H9 (cell line): ENCODE data around the gene GPC6. TPM values are rescaled to one million over a fixed set of nuclear protein-coding genes. Genes with fewer than 3 reads are reported as not detected.

Source experiments
- DNase-seq: peaks from one replicate; pipeline ENCODE4 v3.0.0-alpha.2; 2017
- H2AFZ ChIP-seq: one replicate; pipeline ENCODE4 v1.6.1; 2013; ENCODE audit warnings: mild to moderate bottlenecking, low read length, control low read depth, moderate library complexity
- H2AK5ac ChIP-seq: 2 replicates; pipeline ENCODE4 v1.6.1; 2013; ENCODE audit warnings: low read length, control low read depth, mixed read lengths; ENCODE audit not compliant: insufficient read length
- H2BK120ac ChIP-seq: one replicate; pipeline ENCODE4 v1.6.1; 2013; ENCODE audit warnings: low read depth, mild to moderate bottlenecking, low read length, control low read depth, inconsistent platforms; ENCODE audit not compliant: poor library complexity, severe bottlenecking
- H2BK12ac ChIP-seq: 2 replicates; pipeline ENCODE4 v1.6.1; 2013; ENCODE audit warnings: low read length, control low read depth, mixed read lengths, low read depth; ENCODE audit not compliant: insufficient read length
- H2BK15ac ChIP-seq: 2 replicates; pipeline ENCODE4 v1.6.1; 2013; ENCODE audit warnings: low read depth, low read length, control low read depth
- H2BK20ac ChIP-seq: one replicate; pipeline ENCODE4 v1.6.1; 2013; ENCODE audit warnings: low read depth, mild to moderate bottlenecking, low read length, control low read depth, inconsistent platforms; ENCODE audit not compliant: poor library complexity, severe bottlenecking
- H2BK5ac ChIP-seq: 2 replicates; pipeline ENCODE4 v1.6.1; 2013; ENCODE audit warnings: low read length, control low read depth, mixed read lengths; ENCODE audit not compliant: insufficient read length
- H3K14ac ChIP-seq: 2 replicates; pipeline ENCODE4 v1.6.1; 2013; ENCODE audit warnings: low read length, control low read depth; ENCODE audit not compliant: insufficient read depth
- H3K18ac ChIP-seq: 2 replicates; pipeline ENCODE4 v1.6.1; 2013; ENCODE audit warnings: low read depth, mild to moderate bottlenecking, mixed read lengths, low read length, control low read depth; ENCODE audit not compliant: insufficient read length
- H3K23ac ChIP-seq: 2 replicates; pipeline ENCODE4 v1.6.1; 2013; ENCODE audit warnings: low read length, control low read depth, mixed read lengths, low read depth; ENCODE audit not compliant: insufficient read length
- H3K23me2 ChIP-seq: 2 replicates; pipeline ENCODE4 v1.6.1; 2013; ENCODE audit warnings: low read depth, mild to moderate bottlenecking, mixed read lengths, low read length, control low read depth; ENCODE audit not compliant: insufficient read length, poor library complexity, severe bottlenecking
- H3K27ac ChIP-seq: 2 replicates; pipeline ENCODE4 v1.5.1; 2013; ENCODE audit warnings: low read length, control low read depth, mixed read lengths, low read depth; ENCODE audit not compliant: insufficient read length
- H3K27me3 ChIP-seq: 2 replicates; pipeline ENCODE4 v1.6.1; 2013; ENCODE audit warnings: low read length, control low read depth, inconsistent platforms; ENCODE audit not compliant: insufficient read depth
- H3K4ac ChIP-seq: 2 replicates; pipeline ENCODE4 v1.6.1; 2013; ENCODE audit warnings: low read depth, mild to moderate bottlenecking, control low read depth, inconsistent platforms, low read length, moderate library complexity
- H3K4me1 ChIP-seq: 2 replicates; pipeline ENCODE4 v1.6.1; 2013; ENCODE audit warnings: low read length, control low read depth, inconsistent platforms; ENCODE audit not compliant: insufficient read depth
- H3K4me2 ChIP-seq: 2 replicates; pipeline ENCODE4 v1.6.1; 2013; ENCODE audit warnings: low read length, control low read depth, mixed read lengths; ENCODE audit not compliant: insufficient read length, insufficient read depth
- H3K56ac ChIP-seq: 2 replicates; pipeline ENCODE4 v1.6.1; 2013; ENCODE audit warnings: low read depth, mild to moderate bottlenecking, mixed read lengths, low read length, control low read depth; ENCODE audit not compliant: insufficient read length
- H3K79me1 ChIP-seq: 2 replicates; pipeline ENCODE4 v1.6.1; 2013; ENCODE audit warnings: low read depth, mild to moderate bottlenecking, moderate library complexity, low read length, control low read depth, inconsistent platforms; ENCODE audit not compliant: insufficient read depth, poor library complexity, severe bottlenecking
- H3K79me2 ChIP-seq: 2 replicates; pipeline ENCODE4 v1.6.1; 2013; ENCODE audit warnings: low read length, control low read depth, inconsistent platforms; ENCODE audit not compliant: insufficient read depth
- H3K9ac ChIP-seq: 2 replicates; pipeline ENCODE4 v1.6.1; 2013; ENCODE audit warnings: low read length, control low read depth, mixed read lengths; ENCODE audit not compliant: insufficient read length; ENCODE audit errors: extremely low read depth
- H3K9me3 ChIP-seq: one replicate; pipeline ENCODE4 v1.6.1; 2013; ENCODE audit warnings: low read depth, low read length, inconsistent platforms; ENCODE audit not compliant: control insufficient read depth
- H3T11ph ChIP-seq: one replicate; pipeline ENCODE4 v1.6.1; 2013; ENCODE audit warnings: mild to moderate bottlenecking, low read length, control low read depth, inconsistent platforms
- H4K20me1 ChIP-seq: one replicate; pipeline ENCODE4 v1.6.1; 2013; ENCODE audit not compliant: control insufficient read depth, insufficient read length, insufficient read depth
- H4K5ac ChIP-seq: 2 replicates; pipeline ENCODE4 v1.6.1; 2013; ENCODE audit warnings: low read depth, mild to moderate bottlenecking, mixed read lengths, low read length, control low read depth; ENCODE audit not compliant: insufficient read length
- H4K8ac ChIP-seq: replicated peaks from 2 replicates; pipeline ENCODE4 v1.6.1; 2013; ENCODE audit warnings: low read length, control low read depth, mixed read lengths, low read depth; ENCODE audit not compliant: insufficient read length
- H4K91ac ChIP-seq: 2 replicates; pipeline ENCODE4 v1.6.1; 2013; ENCODE audit warnings: low read depth, mild to moderate bottlenecking, moderate library complexity, mixed read lengths, low read length, control low read depth; ENCODE audit not compliant: insufficient read length
- H3K27ac Mint-ChIP-seq, 3 experiments: 2 replicates in 2 of 3; 3 replicates in 1 of 3; pipeline ENCODE4 v1.8.0; 2020 to 2021; ENCODE audit warnings: mixed read lengths in 3 of 3, mild to moderate bottlenecking in 1 of 3, moderate library complexity in 1 of 3
- H3K27me3 Mint-ChIP-seq: 2 replicates; pipeline ENCODE4 v1.8.0; 2021; ENCODE audit warnings: low read depth, mild to moderate bottlenecking, moderate library complexity, mixed read lengths
- H3K36me3 Mint-ChIP-seq, 3 experiments: 2 replicates in 2 of 3; 3 replicates in 1 of 3; pipeline ENCODE4 v1.8.0; 2020 to 2021; ENCODE audit warnings: low read depth in 3 of 3, mixed read lengths in 3 of 3; ENCODE audit not compliant: insufficient read depth in 1 of 3
- H3K4me1 Mint-ChIP-seq, 2 experiments: 2 replicates each; pipeline ENCODE4 v1.8.0; 2020; ENCODE audit warnings: mixed read lengths in 2 of 2
- H3K4me3 Mint-ChIP-seq, 2 experiments: 2 replicates in 1 of 2; 3 replicates in 1 of 2; pipeline ENCODE4 v1.8.0; 2020 to 2021; ENCODE audit warnings: mild to moderate bottlenecking in 2 of 2, mixed read lengths in 2 of 2, moderate library complexity in 1 of 2
- H3K9me3 Mint-ChIP-seq, 2 experiments: 2 replicates in 1 of 2; 3 replicates in 1 of 2; pipeline ENCODE4 v1.8.0; 2020; ENCODE audit warnings: mild to moderate bottlenecking in 2 of 2, mixed read lengths in 2 of 2, moderate library complexity in 1 of 2
- CTCF ChIP-seq: fragments of 200-600 bp; sonication (generic); conservative IDR thresholded peaks from 3 replicates; pipeline ENCODE4 v1.8.0; 2021; ENCODE audit warnings: antibody characterized with exemption, mild to moderate bottlenecking
- WGBS: extraction: QIAGEN DNeasy Blood & Tissue Kit; methylation state at CpG from one replicate; pipeline ENCODE4 v1.1.7; 2013; ENCODE audit warnings: missing lambda C conversion rate, low lambda C conversion rate, mixed read lengths; ENCODE audit not compliant: insufficient read length; ENCODE audit errors: extremely low coverage; 5-methylcytosine and 5-hydroxymethylcytosine counted together
- total RNA-seq: library from RNA; stranded (reverse); gene quantifications from 2 replicates; pipeline ENCODE4 v1.2.1, GENCODE V29; 2021

Gene GPC6
- total RNA-seq, 1 experiment from 2014 or later = 15.6 TPM

- DNase-seq = no peak
- no peaks in the 10 kb centered on the region for H3K9me3 ChIP-seq
- no peak overlapping the region for H3K18ac ChIP-seq
- Mint-ChIP-seq H3K36me3 (no peaks in the 10 kb centered on the region), H3K4me3 (no peak overlapping the region), H3K9me3 (no peaks in the 10 kb centered on the region), H3K27ac (no peak overlapping the region), H3K4me1 (peaks cover 16 to 22% of the 10 kb centered on the region in 2 experiments), H3K27me3 (no peaks in the 10 kb centered on the region)
- H2BK5ac ChIP-seq = no peak overlapping the region
- H2AFZ ChIP-seq = no peak overlapping the region
- H3K4ac ChIP-seq = no peak overlapping the region
- no peak overlapping the region for H4K91ac ChIP-seq
- no peaks in the 10 kb centered on the region for H3K23me2 ChIP-seq
- H3K23ac ChIP-seq = no peak overlapping the region
- no peak overlapping the region for H3K27ac ChIP-seq
- no peak overlapping the region for H2BK15ac ChIP-seq
- no peak for TF ChIP-seq CTCF
- H2BK20ac ChIP-seq = no peak overlapping the region
- H3K14ac ChIP-seq = no peak overlapping the region
- H3K9ac ChIP-seq = no peak overlapping the region
- H4K8ac ChIP-seq = no peak overlapping the region
- H4K5ac ChIP-seq = no peak overlapping the region
- no peak overlapping the region for H3K56ac ChIP-seq
- no CpG with 5 or more reads among the region's 3 CpGs for WGBS
- H3K27me3 ChIP-seq = no peaks in the 10 kb centered on the region
- H2BK120ac ChIP-seq = no peak overlapping the region
- no peak overlapping the region for H3T11ph ChIP-seq
- no peak overlapping the region for H2BK12ac ChIP-seq
- no peaks in the 10 kb centered on the region for H3K79me1 ChIP-seq
- no peaks in the 10 kb centered on the region for H3K79me2 ChIP-seq
- H2AK5ac ChIP-seq = no peak overlapping the region
- H4K20me1 ChIP-seq = no peaks in the 10 kb centered on the region
- no peak overlapping the region for H3K4me2 ChIP-seq
- H3K4me1 ChIP-seq = no peaks in the 10 kb centered on the region
Measured at GRCh38 chr13:94309576-94309975, 1083.0 kb downstream of the GPC6 start.
